Psoas muscle (tissue), 8 donors: ENCODE data around the gene COL23A1. TPM values are rescaled to one million over a fixed set of nuclear protein-coding genes. Genes with fewer than 3 reads are reported as not detected.
"Not testable (repeated sequence)": the region's sequence is repeated elsewhere in the genome, so short reads cannot be mapped to it uniquely, and the experiment has no call there.

Experiments
- ATAC-seq, 4 donors: fragments of 200-7000 bp; cut with Tn5 transposase; one replicate each; pipeline ENCODE4 v1.9.1; 2020; ENCODE audit warnings: moderate library complexity in 3 of 4, mild to moderate bottlenecking in 2 of 4
- DNase-seq, 2 donors: peaks; one replicate each; pipeline ENCODE4 v3.0.0-alpha.2; 2020
- H3K27ac ChIP-seq: fragments of 200-600 bp; one replicate; pipeline ENCODE4 v1.8.0; 2022
- H3K27me3 ChIP-seq, 3 donors: fragments of 200-600 bp in 1 of 3; one replicate each; pipeline versions ENCODE4 v1.6.1 to v1.8.0; 2013 to 2022; ENCODE audit warnings: low read length in 2 of 3, mild to moderate bottlenecking in 2 of 3, moderate library complexity in 1 of 3; ENCODE audit not compliant: insufficient read depth in 3 of 3
- H3K36me3 ChIP-seq, 2 donors: fragments of 200-600 bp in 1 of 2; one replicate each; pipeline versions ENCODE4 v1.6.1 to v1.8.0; 2013 to 2022; ENCODE audit warnings: low read depth in 1 of 2, mild to moderate bottlenecking in 1 of 2, moderate library complexity in 1 of 2; ENCODE audit not compliant: insufficient read depth in 1 of 2
- H3K4me1 ChIP-seq: fragments of 200-600 bp; one replicate; pipeline ENCODE4 v1.8.0; 2022
- H3K4me3 ChIP-seq: fragments of 200-600 bp; one replicate; pipeline ENCODE4 v1.8.0; 2022; ENCODE audit warnings: mild to moderate bottlenecking
- H3K9me3 ChIP-seq: fragments of 200-600 bp; one replicate; pipeline ENCODE4 v1.8.0; 2022
- WGBS, 3 donors: extraction: QIAGEN DNeasy Blood & Tissue Kit; methylation state at CpG; one replicate each; pipeline versions ENCODE4 v1.1.6 to v1.1.7; 2013; 5-methylcytosine and 5-hydroxymethylcytosine counted together
- intact Hi-C, 2 donors: fragments of 100-400 bp; cut with DNase I; formaldehyde crosslinking; loops; one replicate each; pipeline versions ENCODE4 v1.11.0 to v1.14.2; 2022
- polyA plus RNA-seq, 3 donors: library from polyadenylated mRNA; stranded (reverse); fragments of 200-250 nt; gene quantifications; one replicate each; pipeline ENCODE4 v1.2.3, GENCODE V29; 2013
- total RNA-seq, 4 donors: library from RNA; stranded (reverse); fragmentation: NEBNext Ultra II Directional in 2 of 4; extraction: Animal tissue kit (Norgen Biotek cat#: 25700) in 2 of 4; gene quantifications; one replicate each; pipeline versions ENCODE4 v1.2.1 to v1.2.4, GENCODE V29; 2021 to 2023
- TF ChIP-seq, protein P1 (sequence below): fragments of 200-600 bp; IDR thresholded peaks from one replicate; pipeline ENCODE4 v1.8.0; 2022; ENCODE audit warnings: antibody characterized with exemption
- donor health status: healthy with polysubstance abuse.
- donor health status: DM: no; HTN: no; CAD: no; lungs with moderate emphysema.
- donor health status: Bipolar disorder and iron deficiency.
- donor health status: healthy.
- donor health status: DM: yes; HTN: yes; CAD: no.
- donor health status: DM: no; HTN: no; CAD: no.
- donor health status: DM: no; HTN: no; CAD: no.
- donor health status: DM: yes; HTN: yes; CAD: no.

COL23A1 gene
- total and polyA plus RNA-seq, 7 donors, result 0.66 to 3.0 (median 1.2) TPM

DNA sequence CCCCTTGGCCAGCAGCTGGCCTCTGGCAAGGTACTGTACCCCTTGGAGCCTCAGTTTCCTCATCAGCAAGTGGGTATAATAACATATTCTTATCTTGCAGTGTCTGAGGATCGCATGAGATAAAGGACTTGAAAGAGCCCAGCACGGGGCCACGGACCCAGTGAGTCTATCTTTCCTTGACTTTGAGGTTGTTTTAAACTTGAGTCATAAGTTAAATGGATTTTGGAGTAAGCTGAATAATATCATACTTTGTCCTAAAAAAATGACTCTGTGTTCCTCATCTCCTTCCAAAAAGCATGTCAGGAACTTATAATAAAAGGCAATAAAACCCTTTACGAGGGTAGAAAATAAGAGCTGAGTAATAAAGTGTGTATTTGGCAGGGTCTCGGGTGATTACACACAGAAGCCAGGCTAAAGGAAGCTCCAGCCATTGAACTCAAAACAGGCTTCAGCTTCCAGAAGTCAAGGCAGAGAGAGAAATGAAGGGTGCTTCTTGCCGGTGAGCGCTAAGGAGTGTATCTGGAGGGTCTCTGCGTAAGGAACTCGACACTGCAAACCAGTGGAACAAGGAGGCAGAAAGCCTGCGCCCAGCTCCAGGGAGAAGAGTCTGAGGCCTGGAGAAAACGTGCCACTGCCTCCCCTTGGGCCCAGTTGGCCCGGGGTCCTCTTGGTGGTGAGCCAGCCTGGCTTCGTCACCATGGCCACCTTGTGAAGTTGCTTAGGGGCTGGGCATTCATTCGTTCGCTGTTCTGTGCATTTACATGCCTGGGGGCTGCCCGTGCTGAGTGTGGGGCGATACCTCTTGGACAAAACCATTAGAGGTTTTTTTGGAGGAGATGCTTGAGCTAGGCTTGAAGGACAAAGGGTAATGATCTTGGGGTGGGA, 285.2 kb downstream of the COL23A1 start:
- no peaks in the 10 kb centered on the region for H3K9me3 ChIP-seq
- H3K4me1 ChIP-seq, result no peaks in the 10 kb centered on the region
- H3K27me3 ChIP-seq, result peaks cover 0 to 2% (median 0%) of the 10 kb centered on the region in 3 donors
- no peak overlapping the region for H3K4me3 ChIP-seq
- H3K27ac ChIP-seq, result no peak overlapping the region
- ATAC-seq (no peak), DNase-seq (peak in 1 of 2 donors; percentile 40)
- TF ChIP-seq, protein P1, sequence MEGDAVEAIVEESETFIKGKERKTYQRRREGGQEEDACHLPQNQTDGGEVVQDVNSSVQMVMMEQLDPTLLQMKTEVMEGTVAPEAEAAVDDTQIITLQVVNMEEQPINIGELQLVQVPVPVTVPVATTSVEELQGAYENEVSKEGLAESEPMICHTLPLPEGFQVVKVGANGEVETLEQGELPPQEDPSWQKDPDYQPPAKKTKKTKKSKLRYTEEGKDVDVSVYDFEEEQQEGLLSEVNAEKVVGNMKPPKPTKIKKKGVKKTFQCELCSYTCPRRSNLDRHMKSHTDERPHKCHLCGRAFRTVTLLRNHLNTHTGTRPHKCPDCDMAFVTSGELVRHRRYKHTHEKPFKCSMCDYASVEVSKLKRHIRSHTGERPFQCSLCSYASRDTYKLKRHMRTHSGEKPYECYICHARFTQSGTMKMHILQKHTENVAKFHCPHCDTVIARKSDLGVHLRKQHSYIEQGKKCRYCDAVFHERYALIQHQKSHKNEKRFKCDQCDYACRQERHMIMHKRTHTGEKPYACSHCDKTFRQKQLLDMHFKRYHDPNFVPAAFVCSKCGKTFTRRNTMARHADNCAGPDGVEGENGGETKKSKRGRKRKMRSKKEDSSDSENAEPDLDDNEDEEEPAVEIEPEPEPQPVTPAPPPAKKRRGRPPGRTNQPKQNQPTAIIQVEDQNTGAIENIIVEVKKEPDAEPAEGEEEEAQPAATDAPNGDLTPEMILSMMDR, result no peak
- intact Hi-C loops, result no loop called here
- H3K36me3 ChIP-seq, result no peaks in the 10 kb centered on the region
- WGBS, 3 donors, result 84 to 91% (median 86%) methylated on average over 17 of the region's 17 CpGs

- H3K4me1 ChIP-seq, result no peaks in the 10 kb centered on the region
- intact Hi-C loops, result no loop called here
Measured at GRCh38 chr5:178304016-178304415, 286.2 kb downstream of the COL23A1 start.

GRCh38 chr5:178302321-178302720, 287.9 kb downstream of the COL23A1 start:
- DNase-seq, H3K4me3 ChIP-seq, H3K36me3 ChIP-seq, H3K27me3 ChIP-seq, H3K27ac ChIP-seq, intact Hi-C loops, ATAC-seq, H3K9me3 ChIP-seq, H3K4me1 ChIP-seq: not testable (repeated sequence)
- 85 to 87% (median 86%) methylated on average over 16 of the region's 16 CpGs for WGBS, 3 donors

More at GRCh38 chr5:178304016-178304415, 286.2 kb downstream of the COL23A1 start:
- no peaks in the 10 kb centered on the region for H3K36me3 ChIP-seq
- H3K27ac ChIP-seq, result no peak overlapping the region
- TF ChIP-seq, protein P1, result no peak
- H3K4me3 ChIP-seq, result no peak overlapping the region
- DNase-seq, result peak in 1 of 2 donors; percentile 5
- H3K9me3 ChIP-seq, result no peaks in the 10 kb centered on the region
- WGBS, 3 donors, result 84 to 88% (median 87%) methylated on average over 12 of the region's 12 CpGs
- H3K27me3 ChIP-seq, result peaks cover 0 to 2% (median 0%) of the 10 kb centered on the region in 3 donors
- ATAC-seq, result no peak

GRCh38 chr5:178301641-178302040, 288.6 kb downstream of the COL23A1 start:
- intact Hi-C loops, result no loop called here
- Histone ChIP-seq H3K27ac (no peak overlapping the region), H3K9me3 (no peaks in the 10 kb centered on the region), H3K4me1 (no peaks in the 10 kb centered on the region), H3K4me3 (no peak overlapping the region), H3K36me3 (no peaks in the 10 kb centered on the region), H3K27me3 (peaks cover 0 to 2% (median 0%) of the 10 kb centered on the region in 3 donors)
- ATAC-seq (no peak), DNase-seq (no peak)
- TF ChIP-seq, protein P1, result no peak
- 93 to 95% (median 93%) methylated on average over 12 to 15 of the region's 15 CpGs for WGBS, 3 donors

- DNase-seq (peak in 1 of 2 donors; percentile 15), ATAC-seq (no peak)
- Histone ChIP-seq H3K36me3 (no peaks in the 10 kb centered on the region), H3K27me3 (no peaks in the 10 kb centered on the region), H3K4me1 (no peaks in the 10 kb centered on the region), H3K4me3 (no peak overlapping the region), H3K9me3 (no peaks in the 10 kb centered on the region), H3K27ac (no peak overlapping the region)
- 93 to 98% (median 96%) methylated on average over 4 of the region's 4 CpGs for WGBS, 3 donors
- TF ChIP-seq, protein P1, result no peak
- intact Hi-C loops, result no loop called here
Measured at GRCh38 chr5:178298283-178298807, 291.8 kb downstream of the COL23A1 start.
